ENCODE results near the gene RTCA. TPM values are rescaled to one million over a fixed set of nuclear protein-coding genes. Genes with fewer than 3 reads are reported as not detected.

RTCA gene
- total and polyA plus RNA-seq, 4 donors: 11.2 to 18.9 (median 15.1) TPM

DNA sequence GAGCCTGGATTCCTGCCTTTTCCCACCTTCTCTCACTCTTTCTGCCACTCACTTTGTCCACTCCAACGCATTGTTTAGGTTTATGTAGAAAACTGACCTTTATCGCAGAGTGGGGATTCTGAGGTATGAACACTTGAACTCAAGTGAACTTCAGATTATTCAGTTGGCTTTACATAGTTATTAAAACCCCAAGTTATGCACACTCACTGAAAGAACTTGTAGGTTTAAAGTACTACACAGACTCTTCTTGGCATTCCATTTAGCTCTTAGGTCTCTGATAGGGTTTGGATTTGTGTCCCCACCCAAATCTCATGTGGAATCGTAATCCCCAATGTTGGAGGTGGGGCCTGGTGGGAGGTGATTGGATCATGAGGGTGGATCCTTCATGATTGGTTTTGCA, 39.9 kb downstream of the RTCA start:
- Histone ChIP-seq H3K4me1 (ENCODE audit: control insufficient read depth in 4 of 4, insufficient read depth in 4 of 4, low read length in 3 of 4) (no peaks in the 10 kb centered on the region), H3K9ac (ENCODE audit: low read depth in 1 of 2, low read length in 2 of 2) (no peak overlapping the region), H3K36me3 (ENCODE audit: control insufficient read depth in 4 of 4, insufficient read depth in 3 of 4, low read depth in 1 of 4, low read length in 3 of 4) (no peaks in the 10 kb centered on the region), H3K27me3 (ENCODE audit: control insufficient read depth in 4 of 4, insufficient read depth in 4 of 4, low read length in 3 of 4) (no peaks in the 10 kb centered on the region), H3K27ac (ENCODE audit: low read depth in 1 of 2, low read length in 2 of 2) (no peak overlapping the region), H3K9me3 (ENCODE audit: control insufficient read depth in 4 of 4, low read length in 3 of 4) (no peaks in the 10 kb centered on the region), H3K4me3 (ENCODE audit: low read depth in 1 of 3, low read length in 3 of 3) (no peak overlapping the region)
- TF ChIP-seq YY1 (IDR thresholded peaks at IDR 0.05): no peak
- TF ChIP-seq, protein P1, sequence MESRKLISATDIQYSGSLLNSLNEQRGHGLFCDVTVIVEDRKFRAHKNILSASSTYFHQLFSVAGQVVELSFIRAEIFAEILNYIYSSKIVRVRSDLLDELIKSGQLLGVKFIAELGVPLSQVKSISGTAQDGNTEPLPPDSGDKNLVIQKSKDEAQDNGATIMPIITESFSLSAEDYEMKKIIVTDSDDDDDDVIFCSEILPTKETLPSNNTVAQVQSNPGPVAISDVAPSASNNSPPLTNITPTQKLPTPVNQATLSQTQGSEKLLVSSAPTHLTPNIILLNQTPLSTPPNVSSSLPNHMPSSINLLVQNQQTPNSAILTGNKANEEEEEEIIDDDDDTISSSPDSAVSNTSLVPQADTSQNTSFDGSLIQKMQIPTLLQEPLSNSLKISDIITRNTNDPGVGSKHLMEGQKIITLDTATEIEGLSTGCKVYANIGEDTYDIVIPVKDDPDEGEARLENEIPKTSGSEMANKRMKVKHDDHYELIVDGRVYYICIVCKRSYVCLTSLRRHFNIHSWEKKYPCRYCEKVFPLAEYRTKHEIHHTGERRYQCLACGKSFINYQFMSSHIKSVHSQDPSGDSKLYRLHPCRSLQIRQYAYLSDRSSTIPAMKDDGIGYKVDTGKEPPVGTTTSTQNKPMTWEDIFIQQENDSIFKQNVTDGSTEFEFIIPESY (IDR thresholded peaks at IDR 0.05): no peak
- no peak for TF ChIP-seq JUND (IDR thresholded peaks at IDR 0.05)
- no peak for TF ChIP-seq FOXA1 (IDR thresholded peaks at IDR 0.05)
- no peak for DNase-seq (ENCODE audit: low spot score)
- 94% methylated on average over 3 of the region's 3 CpGs for WGBS

DNA sequence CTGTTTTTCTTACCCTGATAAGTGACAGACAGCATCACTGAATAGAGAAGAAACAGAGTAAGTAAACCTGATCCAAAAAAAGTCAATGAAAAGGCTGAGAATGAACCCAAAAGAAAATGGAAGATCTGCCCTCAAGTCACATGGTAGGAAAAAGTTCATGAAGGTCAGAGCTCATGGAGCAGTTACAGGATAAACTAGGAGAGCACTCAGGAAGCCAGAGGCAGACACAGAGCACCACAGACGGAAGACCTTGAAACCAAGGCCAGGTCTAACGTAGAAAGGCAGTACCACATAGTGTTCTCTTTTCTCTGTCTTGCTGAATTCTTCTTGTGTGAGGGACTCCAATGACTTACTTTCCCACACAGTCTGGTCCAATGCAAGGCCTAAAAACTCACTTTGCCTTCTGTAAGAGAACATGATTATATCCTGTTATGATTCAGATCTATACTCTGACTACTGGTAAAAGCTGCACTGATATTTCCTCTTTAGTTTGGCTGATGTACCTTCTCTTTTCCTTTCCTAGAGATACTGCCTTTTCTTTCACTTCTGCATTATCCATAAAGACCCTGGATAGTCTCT, 40.8 kb downstream of the RTCA start:
- 88% methylated on average over 2 of the region's 2 CpGs for WGBS

DNA sequence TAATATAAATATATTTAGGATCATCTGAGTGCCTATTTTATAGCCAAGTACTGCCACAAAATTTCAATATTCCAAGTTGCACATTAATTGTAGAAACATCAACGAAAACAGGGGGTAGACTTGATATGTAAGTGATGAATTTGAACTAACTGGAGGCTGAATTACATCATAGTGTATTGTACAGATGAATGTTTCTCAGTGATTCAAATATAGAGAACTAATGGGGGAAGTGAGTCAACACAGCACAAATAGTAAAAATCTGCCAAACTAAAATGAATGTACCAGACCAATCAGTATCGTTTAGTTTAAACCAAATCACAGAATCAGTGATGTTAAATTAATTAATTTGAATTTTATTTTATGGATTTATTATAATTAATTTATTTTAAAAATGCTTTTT, 42.8 kb downstream of the RTCA start:
- Histone ChIP-seq H3K9ac (ENCODE audit: low read depth in 1 of 2, low read length in 2 of 2) (no peak overlapping the region), H3K27ac (ENCODE audit: low read depth in 1 of 2, low read length in 2 of 2) (no peak overlapping the region), H3K4me1 (ENCODE audit: control insufficient read depth in 4 of 4, insufficient read depth in 4 of 4, low read length in 3 of 4) (no peaks in the 10 kb centered on the region), H3K36me3 (ENCODE audit: control insufficient read depth in 4 of 4, insufficient read depth in 3 of 4, low read depth in 1 of 4, low read length in 3 of 4) (no peaks in the 10 kb centered on the region), H3K27me3 (ENCODE audit: control insufficient read depth in 4 of 4, insufficient read depth in 4 of 4, low read length in 3 of 4) (no peaks in the 10 kb centered on the region), H3K4me3 (ENCODE audit: low read depth in 1 of 3, low read length in 3 of 3) (no peak overlapping the region), H3K9me3 (ENCODE audit: control insufficient read depth in 4 of 4, low read length in 3 of 4) (no peaks in the 10 kb centered on the region)
- 74% methylated on average over 2 of the region's 2 CpGs for WGBS
- no peak for DNase-seq (ENCODE audit: low spot score)
- TF ChIP-seq JUND (IDR thresholded peaks at IDR 0.05): no peak
- no peak for TF ChIP-seq HNF4A (conservative IDR thresholded peaks at IDR 0.05)
- no peak for TF ChIP-seq YY1 (IDR thresholded peaks at IDR 0.05)
- TF ChIP-seq, protein P2, sequence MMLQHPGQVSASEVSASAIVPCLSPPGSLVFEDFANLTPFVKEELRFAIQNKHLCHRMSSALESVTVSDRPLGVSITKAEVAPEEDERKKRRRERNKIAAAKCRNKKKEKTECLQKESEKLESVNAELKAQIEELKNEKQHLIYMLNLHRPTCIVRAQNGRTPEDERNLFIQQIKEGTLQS (IDR thresholded peaks at IDR 0.05): no peak
- no peak for TF ChIP-seq FOXA2 (IDR thresholded peaks at IDR 0.05)
- TF ChIP-seq GABPA (IDR thresholded peaks at IDR 0.05 in 1 of 2, conservative IDR thresholded peaks at IDR 0.05 in 1 of 2): no peak
- TF ChIP-seq NR2F2 (IDR thresholded peaks at IDR 0.05): no peak
- TF ChIP-seq, protein P3, sequence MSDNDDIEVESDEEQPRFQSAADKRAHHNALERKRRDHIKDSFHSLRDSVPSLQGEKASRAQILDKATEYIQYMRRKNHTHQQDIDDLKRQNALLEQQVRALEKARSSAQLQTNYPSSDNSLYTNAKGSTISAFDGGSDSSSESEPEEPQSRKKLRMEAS (IDR thresholded peaks at IDR 0.05): no peak
- TF ChIP-seq, protein P4, sequence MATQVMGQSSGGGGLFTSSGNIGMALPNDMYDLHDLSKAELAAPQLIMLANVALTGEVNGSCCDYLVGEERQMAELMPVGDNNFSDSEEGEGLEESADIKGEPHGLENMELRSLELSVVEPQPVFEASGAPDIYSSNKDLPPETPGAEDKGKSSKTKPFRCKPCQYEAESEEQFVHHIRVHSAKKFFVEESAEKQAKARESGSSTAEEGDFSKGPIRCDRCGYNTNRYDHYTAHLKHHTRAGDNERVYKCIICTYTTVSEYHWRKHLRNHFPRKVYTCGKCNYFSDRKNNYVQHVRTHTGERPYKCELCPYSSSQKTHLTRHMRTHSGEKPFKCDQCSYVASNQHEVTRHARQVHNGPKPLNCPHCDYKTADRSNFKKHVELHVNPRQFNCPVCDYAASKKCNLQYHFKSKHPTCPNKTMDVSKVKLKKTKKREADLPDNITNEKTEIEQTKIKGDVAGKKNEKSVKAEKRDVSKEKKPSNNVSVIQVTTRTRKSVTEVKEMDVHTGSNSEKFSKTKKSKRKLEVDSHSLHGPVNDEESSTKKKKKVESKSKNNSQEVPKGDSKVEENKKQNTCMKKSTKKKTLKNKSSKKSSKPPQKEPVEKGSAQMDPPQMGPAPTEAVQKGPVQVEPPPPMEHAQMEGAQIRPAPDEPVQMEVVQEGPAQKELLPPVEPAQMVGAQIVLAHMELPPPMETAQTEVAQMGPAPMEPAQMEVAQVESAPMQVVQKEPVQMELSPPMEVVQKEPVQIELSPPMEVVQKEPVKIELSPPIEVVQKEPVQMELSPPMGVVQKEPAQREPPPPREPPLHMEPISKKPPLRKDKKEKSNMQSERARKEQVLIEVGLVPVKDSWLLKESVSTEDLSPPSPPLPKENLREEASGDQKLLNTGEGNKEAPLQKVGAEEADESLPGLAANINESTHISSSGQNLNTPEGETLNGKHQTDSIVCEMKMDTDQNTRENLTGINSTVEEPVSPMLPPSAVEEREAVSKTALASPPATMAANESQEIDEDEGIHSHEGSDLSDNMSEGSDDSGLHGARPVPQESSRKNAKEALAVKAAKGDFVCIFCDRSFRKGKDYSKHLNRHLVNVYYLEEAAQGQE (IDR thresholded peaks at IDR 0.05): no peak
- TF ChIP-seq EGR1 (IDR thresholded peaks at IDR 0.05; ENCODE audit: low read depth in 2 of 2): no peak

More for the DNA sequence above, 40.8 kb downstream of the RTCA start:
- Histone ChIP-seq H3K4me1 (ENCODE audit: control insufficient read depth in 4 of 4, insufficient read depth in 4 of 4, low read length in 3 of 4) (no peaks in the 10 kb centered on the region), H3K9ac (ENCODE audit: low read depth in 1 of 2, low read length in 2 of 2) (no peak overlapping the region), H3K4me3 (ENCODE audit: low read depth in 1 of 3, low read length in 3 of 3) (no peak overlapping the region), H3K27me3 (ENCODE audit: control insufficient read depth in 4 of 4, insufficient read depth in 4 of 4, low read length in 3 of 4) (no peaks in the 10 kb centered on the region), H3K27ac (ENCODE audit: low read depth in 1 of 2, low read length in 2 of 2) (no peak overlapping the region), H3K9me3 (ENCODE audit: control insufficient read depth in 4 of 4, low read length in 3 of 4) (no peaks in the 10 kb centered on the region), H3K36me3 (ENCODE audit: control insufficient read depth in 4 of 4, insufficient read depth in 3 of 4, low read depth in 1 of 4, low read length in 3 of 4) (no peaks in the 10 kb centered on the region)
- DNase-seq (ENCODE audit: low spot score): no peak
- no peak for TF ChIP-seq TAF1 (conservative IDR thresholded peaks at IDR 0.05)
- TF ChIP-seq, protein P4 (IDR thresholded peaks at IDR 0.05): no peak
- TF ChIP-seq GABPA (IDR thresholded peaks at IDR 0.05 in 1 of 2, conservative IDR thresholded peaks at IDR 0.05 in 1 of 2): no peak
- no peak for TF ChIP-seq NR2F2 (IDR thresholded peaks at IDR 0.05)
- TF ChIP-seq JUND (IDR thresholded peaks at IDR 0.05): no peak
- no peak for TF ChIP-seq SP1 (IDR thresholded peaks at IDR 0.05)
- TF ChIP-seq, protein P3 (IDR thresholded peaks at IDR 0.05): no peak
- no peak for TF ChIP-seq FOXA2 (IDR thresholded peaks at IDR 0.05)
- no peak for TF ChIP-seq FOXA1 (IDR thresholded peaks at IDR 0.05)
